HG02678 (cell line): ENCODE results near the gene SERHL2.
A peak's percentile ranks its signal among the peaks of the same experiment; 100 is the strongest.
"Not testable (repeated sequence)": the region's sequence is repeated elsewhere in the genome, so short reads cannot be mapped to it uniquely, and the experiment has no call there.

ENCODE experiments used
- ATAC-seq: cut with Tn5 transposase; IDR thresholded peaks from one replicate; pipeline ENCODE4 v1.9.1; 2021; ENCODE audit warnings: mild to moderate bottlenecking, moderate library complexity; ENCODE audit not compliant: unreplicated experiment

Gene SERHL2

DNA sequence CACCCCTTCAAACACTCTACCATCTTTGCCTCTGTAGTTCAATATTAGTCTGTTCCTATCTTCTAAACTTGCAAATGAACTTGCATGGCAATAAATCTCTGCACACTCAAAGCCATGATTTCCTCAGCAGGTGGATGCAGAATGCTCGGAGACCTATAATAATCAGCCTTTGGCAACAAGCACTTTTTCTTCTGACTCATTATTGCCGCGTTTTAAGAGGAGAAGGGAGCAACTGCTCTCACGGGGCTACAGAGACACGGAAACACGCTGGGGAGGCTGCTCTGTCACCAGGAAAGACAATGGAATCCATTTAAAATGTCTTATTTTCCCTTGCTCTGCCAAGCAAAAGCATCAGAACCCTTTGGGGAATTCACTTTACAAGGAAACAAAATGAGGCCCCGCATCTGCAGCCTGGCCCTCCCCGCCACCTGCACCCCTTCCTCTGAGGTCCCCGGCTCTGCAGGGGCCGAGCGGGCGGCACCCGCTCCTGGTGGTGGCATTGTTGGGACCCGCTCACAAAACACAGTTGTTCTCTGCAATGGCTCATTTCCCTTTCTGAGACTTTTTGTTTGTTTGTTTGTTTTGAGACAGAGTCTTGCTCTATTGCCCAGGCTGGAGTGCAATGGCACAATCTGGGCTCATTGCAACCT lies 18.5 kb upstream of the SERHL2 start:
- not testable (repeated sequence) for ATAC-seq

DNA sequence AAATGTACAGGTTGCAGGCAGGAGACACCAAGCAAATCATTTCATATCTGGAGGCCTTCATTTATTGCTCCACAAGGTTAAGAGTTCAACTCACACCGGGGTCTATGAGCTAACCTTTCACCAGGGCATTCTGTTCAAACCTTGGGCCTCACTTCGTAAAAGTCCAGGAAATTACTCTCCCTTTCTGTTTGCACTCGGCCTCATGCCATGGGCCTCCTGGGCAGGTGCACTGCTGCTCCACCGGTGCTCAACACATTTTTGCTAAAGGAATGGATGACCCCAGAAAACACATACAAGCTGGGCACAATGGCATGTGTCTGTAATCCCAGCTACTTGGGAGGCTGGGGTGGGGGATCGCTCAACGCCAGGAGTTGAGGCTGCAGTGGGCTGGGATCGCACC lies 17.6 kb upstream of the SERHL2 start:
- no peak for ATAC-seq

DNA sequence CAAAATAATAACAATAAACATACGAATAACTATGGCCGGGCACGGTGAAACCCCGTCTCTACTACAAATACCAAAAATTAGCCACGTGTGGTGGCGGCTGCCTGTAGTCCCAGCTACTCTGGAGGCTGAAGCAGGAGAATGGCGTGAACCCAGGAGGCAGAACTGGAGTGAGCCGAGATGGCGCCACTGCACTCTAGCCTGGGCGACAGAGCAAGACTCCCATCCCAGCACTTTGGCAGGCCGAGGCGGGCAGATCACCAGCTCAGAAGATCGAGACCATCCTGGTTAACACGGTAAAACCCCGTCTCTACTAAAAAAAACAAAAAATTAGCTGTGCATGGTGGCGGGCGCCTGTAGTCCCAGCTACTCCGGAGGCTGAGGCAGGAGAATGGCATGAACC lies 17.1 kb upstream of the SERHL2 start:
- ATAC-seq, result not testable (repeated sequence)

DNA sequence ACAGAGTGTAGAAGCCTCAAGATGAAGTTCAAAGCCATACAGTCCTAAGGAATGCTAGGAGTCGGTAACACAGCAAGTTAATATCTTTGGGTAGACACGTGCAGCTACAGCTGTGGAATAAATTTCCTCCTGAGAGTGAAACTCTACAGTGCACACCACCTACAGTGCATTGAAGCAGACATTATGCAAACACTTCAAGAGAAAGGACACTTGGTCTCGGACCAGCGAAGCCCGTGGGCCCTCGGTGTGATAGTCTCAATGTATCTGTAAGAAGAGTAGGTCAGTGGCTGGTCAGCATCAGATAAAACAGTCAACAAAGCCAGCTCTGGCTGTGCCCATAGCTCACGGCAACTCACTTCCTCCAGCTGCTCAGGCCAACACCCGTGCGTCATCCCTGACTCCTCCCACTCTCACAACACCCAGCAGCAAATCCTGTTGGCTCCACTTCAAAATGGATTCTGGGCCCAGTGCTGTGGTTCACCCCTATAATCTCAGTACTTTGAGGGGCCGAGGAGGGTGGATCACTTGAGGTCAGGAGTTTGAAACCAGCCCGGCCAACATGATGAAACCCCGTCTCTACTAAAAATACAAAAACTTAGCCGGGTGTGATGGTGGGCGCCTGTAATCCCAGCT lies 16.4 kb upstream of the SERHL2 start:
- ATAC-seq, result peak; percentile 47

DNA sequence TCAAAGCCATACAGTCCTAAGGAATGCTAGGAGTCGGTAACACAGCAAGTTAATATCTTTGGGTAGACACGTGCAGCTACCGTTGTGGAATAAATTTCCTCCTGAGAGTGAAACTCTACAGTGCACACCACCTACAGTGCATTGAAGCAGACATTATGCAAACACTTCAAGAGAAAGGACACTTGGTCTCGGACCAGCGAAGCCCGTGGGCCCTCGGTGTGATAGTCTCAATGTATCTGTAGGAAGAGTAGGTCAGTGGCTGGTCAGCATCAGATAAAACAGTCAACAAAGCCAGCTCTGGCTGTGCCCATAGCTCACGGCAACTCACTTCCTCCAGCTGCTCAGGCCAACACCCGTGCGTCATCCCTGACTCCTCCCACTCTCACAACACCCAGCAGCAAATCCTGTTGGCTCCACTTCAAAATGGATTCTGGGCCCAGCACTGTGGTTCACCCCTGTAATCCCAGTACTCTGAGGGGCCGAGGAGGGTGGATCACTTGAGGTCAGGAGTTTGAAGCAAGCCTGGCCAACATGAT lies 14.5 kb upstream of the SERHL2 start:
- peak; percentile 55 for ATAC-seq

DNA sequence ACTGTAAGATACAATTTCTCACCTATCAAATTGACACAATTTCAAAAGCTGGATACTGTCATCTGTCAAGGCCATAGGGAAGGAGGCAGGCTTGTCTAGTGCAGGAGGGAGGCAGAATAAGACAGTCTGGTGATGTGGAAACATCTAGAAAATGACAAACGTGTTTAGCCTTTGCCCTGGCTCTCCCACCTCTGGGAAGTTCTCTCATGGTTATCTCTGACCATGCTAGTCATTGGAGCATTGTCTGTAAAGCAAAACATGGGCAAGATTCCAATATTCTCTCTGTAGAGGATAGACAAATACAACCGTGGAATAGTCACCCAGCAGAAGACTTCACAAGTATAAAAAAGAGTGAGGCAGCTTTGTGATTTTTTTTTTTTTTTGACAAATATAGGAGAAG lies 9.1 kb upstream of the SERHL2 start:
- ATAC-seq, result no peak

DNA sequence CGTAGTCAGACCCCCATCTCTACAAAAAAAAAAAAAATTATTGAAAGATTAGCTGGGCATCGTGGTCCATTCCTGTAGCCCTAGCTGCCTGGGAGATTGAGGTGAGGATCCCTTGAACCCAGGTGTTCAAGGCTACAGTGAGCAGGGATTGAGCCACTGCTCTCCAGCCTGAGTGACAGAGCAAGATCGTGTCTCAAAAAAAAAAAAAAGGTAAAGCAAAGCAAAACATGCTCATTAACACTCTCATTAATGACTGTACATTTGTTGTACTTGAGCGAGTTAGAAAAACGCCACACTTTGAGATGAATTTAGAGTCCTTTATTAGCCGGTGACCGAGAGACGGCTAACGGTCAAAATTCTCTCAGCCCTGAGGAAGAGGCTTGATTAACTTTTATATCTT lies 6.2 kb upstream of the SERHL2 start:
- no peak for ATAC-seq

DNA sequence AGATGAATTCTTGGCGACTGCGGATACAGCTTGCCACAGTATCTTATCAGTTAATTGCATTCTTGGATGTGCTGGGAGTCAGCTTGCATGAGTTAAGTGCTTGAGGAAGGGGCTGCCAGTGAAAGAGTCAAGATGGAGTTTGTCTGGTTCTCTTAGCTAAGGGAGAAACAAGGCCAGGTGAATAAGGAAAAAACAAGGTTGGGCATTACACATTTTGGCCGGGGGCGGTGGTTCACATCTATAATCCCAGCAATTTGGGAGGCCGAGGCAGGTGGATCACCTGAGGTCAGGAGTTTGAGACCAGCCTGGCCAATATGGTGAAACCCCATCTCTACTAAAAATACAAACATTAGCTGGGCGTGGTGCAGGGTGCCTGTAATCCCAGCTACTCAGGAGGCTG lies 5.6 kb upstream of the SERHL2 start:
- ATAC-seq, result not testable (repeated sequence)

DNA sequence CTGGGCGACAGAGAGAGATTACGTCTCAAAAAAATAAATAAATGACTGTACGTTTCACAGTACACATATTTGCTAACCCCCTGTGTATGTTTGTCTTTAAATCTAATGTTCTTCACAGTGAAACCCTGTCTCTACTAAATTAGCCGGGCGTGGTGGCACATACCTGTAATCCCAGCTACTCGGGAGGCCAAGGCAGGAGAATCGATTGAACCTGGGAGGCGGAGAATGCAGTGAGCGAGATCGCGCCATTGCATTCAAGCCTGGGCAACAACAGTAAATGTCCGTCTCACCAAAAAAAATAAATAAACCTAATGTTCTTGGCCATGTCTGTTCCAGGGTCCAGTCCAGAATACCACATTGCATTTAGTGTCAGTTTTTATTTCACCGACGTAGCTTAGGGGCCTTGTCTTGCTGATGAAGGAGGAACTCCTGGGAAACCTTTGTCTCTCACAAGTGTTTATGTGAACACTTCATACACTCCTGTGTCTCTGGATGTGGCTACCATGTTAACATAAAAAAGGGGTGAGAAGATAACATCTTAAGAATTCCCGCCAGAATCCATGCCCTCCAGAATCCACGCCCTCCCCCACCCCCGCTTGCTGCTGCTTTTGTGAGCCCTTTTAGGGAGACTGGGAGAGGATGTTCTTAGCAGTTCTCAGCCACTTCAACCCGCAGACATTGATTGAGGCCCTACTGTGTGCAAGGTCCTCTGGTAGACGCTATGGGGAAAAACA lies 5.0 kb upstream of the SERHL2 start:
- ATAC-seq, result no peak

DNA sequence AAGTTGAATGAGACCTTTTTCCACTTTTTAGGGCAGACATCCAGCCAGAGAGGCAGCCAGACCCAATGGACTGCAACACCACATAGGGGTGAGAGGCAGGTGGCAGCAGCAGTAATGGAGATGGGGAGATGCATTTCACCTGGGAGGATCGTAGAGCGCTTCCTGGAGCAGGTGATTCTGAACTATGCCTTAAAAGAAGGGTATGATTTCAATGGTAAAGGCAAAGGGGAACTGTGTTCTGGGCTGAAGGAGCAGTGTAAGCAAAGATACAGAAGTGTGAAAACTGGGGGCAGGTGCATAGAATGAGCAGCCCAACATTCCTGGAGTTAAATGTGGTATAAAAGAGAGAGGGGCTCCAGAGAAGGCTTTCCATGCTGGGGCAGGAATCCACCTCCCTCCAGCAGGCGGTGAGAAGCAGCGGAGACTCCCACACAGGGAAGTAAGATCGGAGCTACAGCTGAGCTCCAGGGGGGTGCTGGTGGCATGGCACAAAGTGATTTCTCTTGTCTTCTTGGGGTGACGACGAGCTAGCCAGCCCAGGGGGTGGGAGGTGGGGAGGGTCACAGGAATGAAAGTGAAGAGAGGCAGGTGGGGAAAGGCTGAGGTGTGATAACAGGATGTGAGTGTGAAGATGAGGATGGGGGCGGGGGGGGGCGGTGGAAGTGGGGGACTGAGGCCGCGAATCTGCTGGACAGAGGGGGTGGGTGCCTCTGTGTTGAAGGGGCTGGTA lies 4.3 kb upstream of the SERHL2 start:
- ATAC-seq, result no peak

DNA sequence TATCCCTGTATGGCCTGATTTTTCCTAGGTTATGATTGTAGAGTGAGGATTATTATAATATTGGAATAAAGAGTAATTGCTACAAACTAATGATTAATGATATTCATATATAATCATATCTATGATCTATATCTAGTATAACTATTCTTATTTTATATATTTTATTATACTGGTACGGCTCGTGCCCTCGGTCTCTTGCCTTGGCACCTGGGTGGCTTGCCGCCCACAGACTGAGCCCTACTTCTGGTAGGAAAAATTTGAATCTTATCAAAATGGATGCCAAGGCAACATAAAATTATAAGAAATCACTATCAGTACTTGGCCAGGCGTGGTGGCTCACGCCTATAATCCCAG lies 1.5 kb upstream of the SERHL2 start:
- not testable (repeated sequence) for ATAC-seq

DNA sequence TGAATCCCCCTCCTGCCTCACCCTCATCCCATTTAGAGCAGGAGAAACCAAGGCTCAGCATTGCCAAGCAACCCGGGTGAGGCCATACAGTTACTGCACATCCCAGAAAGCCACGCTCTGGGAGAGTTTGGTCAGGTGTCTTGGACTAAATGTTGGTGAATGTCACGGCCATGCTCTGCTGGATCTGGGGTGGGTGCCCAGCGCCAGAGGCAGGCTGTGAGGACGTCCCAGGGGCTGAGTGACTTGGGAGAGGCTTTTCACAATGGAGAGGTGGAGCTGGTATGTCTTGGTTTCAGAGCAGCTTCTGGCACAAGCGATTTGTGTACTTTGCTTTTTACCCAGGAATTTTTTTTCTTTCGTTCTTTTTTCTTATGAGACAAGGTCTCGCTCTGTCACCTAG lies 6.6 kb downstream of the SERHL2 start:
- ATAC-seq, result no peak

DNA sequence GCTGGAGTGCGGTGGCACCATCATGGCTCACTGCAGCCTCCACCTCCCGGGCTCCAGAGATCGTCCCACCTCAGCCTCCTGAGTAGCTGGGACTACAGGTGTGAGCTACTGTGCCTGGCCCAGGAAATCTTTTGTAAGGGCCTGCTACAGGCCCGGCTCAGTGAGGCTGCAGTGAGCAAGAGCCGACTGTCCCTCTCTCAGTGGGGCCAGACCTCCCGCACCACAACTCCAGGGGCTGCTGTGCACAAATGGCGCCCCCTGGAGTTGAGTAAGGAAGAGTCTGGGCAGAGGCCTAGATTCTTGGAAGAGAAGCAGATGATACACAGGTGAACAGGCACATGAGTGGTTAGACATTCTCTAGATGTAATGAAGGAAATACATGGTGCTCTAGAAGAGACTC lies 7.0 kb downstream of the SERHL2 start:
- no peak for ATAC-seq

DNA sequence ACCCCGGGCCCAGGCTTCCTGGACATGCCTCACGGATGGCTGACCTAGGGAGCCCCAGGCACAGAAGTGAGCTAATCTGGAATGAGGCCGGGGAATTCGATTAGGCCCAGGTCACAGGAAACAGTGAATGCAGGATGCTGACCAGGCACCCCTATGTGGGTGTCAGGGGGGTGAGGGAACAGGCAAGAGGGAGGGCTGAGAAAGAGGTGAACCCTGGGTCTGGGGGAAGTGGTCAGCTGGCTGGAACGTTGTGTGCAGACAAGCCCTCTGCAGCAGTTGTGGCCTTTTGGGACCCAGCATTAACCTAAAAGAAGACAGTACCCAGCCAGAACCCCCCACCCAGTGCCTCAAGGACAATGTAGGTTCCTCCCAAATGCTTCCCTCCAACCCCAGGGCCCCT lies 8.1 kb downstream of the SERHL2 start:
- no peak for ATAC-seq

DNA sequence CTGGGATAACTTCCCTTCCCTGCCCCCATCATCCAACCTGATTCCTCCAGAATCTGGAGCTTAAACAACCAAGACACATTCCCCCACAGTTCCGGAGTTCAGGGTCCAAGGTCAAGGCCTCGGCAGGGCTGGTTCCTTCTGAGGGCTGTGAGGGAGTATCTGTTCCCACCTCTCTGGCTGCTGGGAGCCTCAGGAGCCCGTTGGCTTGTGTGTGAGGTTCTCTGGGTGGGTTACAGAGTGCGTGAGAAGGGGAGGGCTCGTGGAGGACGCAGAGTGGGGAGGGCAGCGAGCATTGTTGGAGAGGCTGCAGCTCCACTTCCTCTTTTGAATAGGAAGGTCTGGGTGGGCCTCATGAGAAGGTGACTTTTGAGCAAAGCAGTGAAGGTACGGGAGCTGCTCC lies 8.5 kb downstream of the SERHL2 start:
- no peak for ATAC-seq

DNA sequence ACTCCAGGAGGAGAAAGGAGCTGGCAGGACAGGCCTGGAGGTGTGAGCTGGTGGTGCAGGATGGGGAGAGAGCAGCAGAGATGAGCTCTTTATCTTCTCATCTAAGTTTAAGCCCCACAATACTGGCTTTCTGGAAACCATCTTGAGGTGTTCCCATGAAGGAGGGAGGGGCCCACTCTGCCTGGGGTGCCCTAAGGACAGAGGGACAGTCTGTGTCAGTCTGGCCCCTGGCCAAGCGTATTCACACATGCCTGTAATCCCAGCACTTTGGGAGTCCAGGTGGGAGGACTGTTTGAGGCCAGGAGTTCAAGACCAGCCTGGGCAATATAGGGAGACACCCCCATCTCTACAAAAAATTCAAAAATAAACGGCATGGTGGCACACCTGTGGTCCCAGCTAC lies 8.9 kb downstream of the SERHL2 start:
- no peak for ATAC-seq

DNA sequence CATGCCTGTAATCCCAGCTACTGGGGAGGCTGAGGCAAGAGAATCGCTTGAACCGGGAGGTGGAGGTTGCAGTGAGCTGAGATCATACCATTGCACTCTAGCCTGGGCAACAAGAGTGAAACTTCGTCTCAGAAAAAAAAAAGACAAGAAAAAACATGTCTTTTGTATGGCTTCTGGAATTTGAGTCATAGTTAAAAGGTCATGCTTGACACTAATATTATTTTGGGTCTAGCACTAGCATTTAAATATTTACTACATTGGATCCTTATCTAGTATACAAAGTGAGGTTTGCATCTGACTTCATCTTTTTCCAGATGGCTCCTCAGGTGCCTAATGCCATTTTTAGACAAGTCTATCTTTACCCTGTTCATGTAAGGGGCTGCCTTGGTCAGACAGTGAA lies 10.2 kb downstream of the SERHL2 start:
- ATAC-seq, result not testable (repeated sequence)

DNA sequence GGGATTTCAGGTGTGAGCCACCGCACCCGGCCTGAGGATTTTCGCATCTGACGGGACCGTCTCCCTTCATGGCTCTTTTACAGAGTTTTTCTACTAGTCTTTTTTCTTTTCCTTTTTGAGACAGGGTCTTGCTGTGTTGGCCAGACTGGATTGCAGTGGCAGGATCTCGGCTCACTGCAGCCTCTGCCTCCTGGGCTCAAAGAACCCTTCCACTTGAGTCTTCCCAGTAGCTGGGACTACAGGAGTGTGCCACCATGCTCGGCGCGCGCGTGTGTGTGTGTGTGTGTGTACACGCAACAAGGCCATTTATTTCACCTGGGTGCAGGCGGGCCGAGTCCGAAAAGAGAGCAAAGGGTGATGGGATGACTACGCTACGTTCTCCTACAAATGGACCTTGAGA lies 10.9 kb downstream of the SERHL2 start:
- ATAC-seq, result no peak

DNA sequence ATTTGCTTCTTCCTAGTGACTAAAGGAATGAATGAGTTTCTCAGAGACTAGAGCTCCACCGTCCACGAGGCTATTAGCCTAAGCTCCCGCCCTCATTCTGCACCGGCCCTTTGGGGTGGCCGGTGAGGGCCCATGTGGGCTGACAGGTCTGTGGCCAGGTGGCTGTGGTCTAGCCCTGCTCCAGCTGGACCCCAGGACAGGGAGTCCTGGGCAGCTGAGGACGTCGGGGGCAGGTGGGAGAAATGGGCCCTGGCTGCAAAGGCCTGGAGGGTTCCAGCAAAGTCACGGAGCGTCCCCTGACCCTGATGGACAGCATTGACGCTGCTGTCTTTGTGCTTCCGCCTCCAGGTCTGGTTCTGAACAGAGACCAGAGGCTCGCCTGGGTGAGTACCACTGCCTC lies 12.2 kb downstream of the SERHL2 start:
- ATAC-seq, result no peak

DNA sequence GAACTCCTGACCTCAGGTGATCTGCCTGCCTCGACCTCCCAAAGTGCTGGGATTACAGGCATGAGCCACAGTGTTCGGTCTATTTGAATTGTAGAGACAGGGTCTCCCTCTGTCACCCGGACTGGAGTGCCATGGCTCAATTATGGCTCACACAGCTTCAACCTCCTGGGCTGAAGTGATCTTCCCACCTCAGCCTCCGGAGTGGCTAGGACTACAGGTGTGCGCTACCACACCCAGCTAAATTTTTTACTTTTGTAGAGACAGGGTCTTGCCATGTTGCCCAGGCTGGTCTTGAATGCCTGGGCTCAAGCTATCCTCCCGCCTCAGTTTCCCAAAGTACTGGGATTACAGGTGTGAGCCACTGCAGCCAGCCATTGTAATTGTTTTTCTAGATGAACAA lies 14.2 kb downstream of the SERHL2 start:
- ATAC-seq, result not testable (repeated sequence)

DNA sequence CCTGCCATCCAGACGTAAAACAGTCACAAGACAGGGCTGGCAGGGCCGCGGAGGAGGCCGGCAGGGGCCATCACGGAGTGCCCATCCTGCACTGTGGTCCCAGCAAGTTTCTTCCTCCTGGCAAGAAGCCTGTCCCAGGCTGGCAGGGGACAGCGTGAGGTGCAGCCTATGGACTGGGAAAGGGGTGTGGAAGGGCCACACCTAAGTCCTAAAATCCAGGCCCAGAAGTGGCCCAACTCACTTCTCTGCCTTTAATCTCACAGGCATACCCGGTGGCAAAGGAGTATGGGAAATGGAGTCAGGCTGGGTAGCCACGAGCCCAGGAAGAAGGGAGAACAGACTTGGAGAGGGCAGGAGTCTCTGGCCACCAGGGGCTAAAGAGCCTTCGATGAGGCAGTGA lies 16.8 kb downstream of the SERHL2 start:
- not testable (repeated sequence) for ATAC-seq
